GM23248 (cell line): Measurements from ENCODE around the gene GHR. TPM values are rescaled to one million over a fixed set of nuclear protein-coding genes. Genes with fewer than 3 reads are reported as not detected.
A peak's percentile ranks its signal among the peaks of the same experiment; 100 is the strongest.

ENCODE experiments used
- DNase-seq: peaks from one replicate; pipeline ENCODE4 v3.0.0-alpha.2; 2015
- H2AFZ ChIP-seq: fragments of 200-600 bp; sonication (generic); 2 replicates; pipeline ENCODE4 v1.6.1; 2016; ENCODE audit warnings: antibody characterized with exemption
- H3F3A ChIP-seq: fragments of 200-600 bp; sonication (generic); 2 replicates; pipeline ENCODE4 v1.6.1; 2016; ENCODE audit warnings: mild to moderate bottlenecking, antibody characterized with exemption, mixed run types; ENCODE audit not compliant: insufficient read depth
- H3K27ac ChIP-seq: fragments of 200-600 bp; sonication (generic); 2 replicates; pipeline ENCODE4 v1.5.1; 2016; ENCODE audit warnings: mild to moderate bottlenecking
- H3K27me3 ChIP-seq: fragments of 200-600 bp; sonication (generic); replicated peaks from 2 replicates; pipeline ENCODE4 v1.6.1; 2016; ENCODE audit warnings: mild to moderate bottlenecking; ENCODE audit not compliant: insufficient read depth
- H3K36me3 ChIP-seq: fragments of 200-600 bp; sonication (generic); 2 replicates; pipeline ENCODE4 v1.6.1; 2016; ENCODE audit warnings: low read depth, mild to moderate bottlenecking
- H3K4me1 ChIP-seq: fragments of 200-600 bp; sonication (generic); 2 replicates; pipeline ENCODE4 v1.6.1; 2016; ENCODE audit warnings: mild to moderate bottlenecking; ENCODE audit not compliant: insufficient read depth
- H3K4me2 ChIP-seq: fragments of 200-600 bp; sonication (generic); one replicate; pipeline ENCODE4 v1.6.1; 2016; ENCODE audit warnings: mild to moderate bottlenecking; ENCODE audit not compliant: unreplicated experiment
- H3K4me3 ChIP-seq: fragments of 200-600 bp; sonication (generic); 2 replicates; pipeline ENCODE4 v1.5.1; 2016; ENCODE audit warnings: mild to moderate bottlenecking
- H3K79me2 ChIP-seq: fragments of 200-600 bp; sonication (generic); 2 replicates; pipeline ENCODE4 v1.6.1; 2016; ENCODE audit warnings: mild to moderate bottlenecking; ENCODE audit not compliant: insufficient read depth
- H3K9ac ChIP-seq: fragments of 200-600 bp; sonication (generic); 2 replicates; pipeline ENCODE4 v1.6.1; 2016; ENCODE audit warnings: mild to moderate bottlenecking
- H3K9me2 ChIP-seq: fragments of 200-600 bp; sonication (generic); 2 replicates; pipeline ENCODE4 v1.6.1; 2016; ENCODE audit warnings: mixed run types, mild to moderate bottlenecking, moderate library complexity; ENCODE audit not compliant: insufficient read depth
- H3K9me3 ChIP-seq: fragments of 200-600 bp; sonication (generic); one replicate; pipeline ENCODE4 v1.6.1; 2017; ENCODE audit warnings: low read depth
- H4K20me1 ChIP-seq: fragments of 200-600 bp; sonication (generic); 2 replicates; pipeline ENCODE4 v1.6.0; 2016; ENCODE audit not compliant: insufficient read depth
- EZH2 ChIP-seq: fragments of 200-600 bp; sonication (generic); IDR thresholded peaks from 2 replicates; pipeline ENCODE4 v1.6.1; 2018; ENCODE audit warnings: antibody characterized with exemption, mild to moderate bottlenecking; ENCODE audit not compliant: insufficient read depth, poor library complexity, severe bottlenecking
- EZH2phosphoT487 ChIP-seq: fragments of 200-600 bp; sonication (generic); IDR thresholded peaks from 2 replicates; pipeline ENCODE4 v1.6.1; 2018; ENCODE audit warnings: antibody characterized with exemption, moderate library complexity, mild to moderate bottlenecking, low read depth; ENCODE audit not compliant: insufficient read depth
- whole genome bisulfite sequencing, 2 experiments: methylation state at CpG; one replicate each; pipeline ENCODE4 v1.1.6; 2015 to 2017; ENCODE audit warnings: low lambda C conversion rate in 2 of 2, low coverage in 1 of 2; ENCODE audit errors: missing lambda C conversion rate in 2 of 2; 5-methylcytosine and 5-hydroxymethylcytosine counted together
- in situ Hi-C: fragments of 300-500 bp; cut with MboI; formaldehyde crosslinking; loops from 2 replicates; pipeline ENCODE4 v1.15.0; 2020
- polyA plus RNA-seq: library from polyadenylated mRNA; unstranded; fragments of >200 nt; fragmentation: Nextera tagmentation; extraction: Ambion mirVana; gene quantifications from 2 replicates; pipeline ENCODE4 v1.2.1, GENCODE V29; 2016
- total RNA-seq: library from RNA; depleted of rRNA; stranded (reverse); fragments of >200 nt; shearing (Covaris generic); gene quantifications from 2 replicates; pipeline ENCODE4 v1.2.3, GENCODE V29; 2014

The GHR gene
- total and polyA plus RNA-seq, 2 experiments from 2014 or later: 0.64 to 1.5 TPM

DNA sequence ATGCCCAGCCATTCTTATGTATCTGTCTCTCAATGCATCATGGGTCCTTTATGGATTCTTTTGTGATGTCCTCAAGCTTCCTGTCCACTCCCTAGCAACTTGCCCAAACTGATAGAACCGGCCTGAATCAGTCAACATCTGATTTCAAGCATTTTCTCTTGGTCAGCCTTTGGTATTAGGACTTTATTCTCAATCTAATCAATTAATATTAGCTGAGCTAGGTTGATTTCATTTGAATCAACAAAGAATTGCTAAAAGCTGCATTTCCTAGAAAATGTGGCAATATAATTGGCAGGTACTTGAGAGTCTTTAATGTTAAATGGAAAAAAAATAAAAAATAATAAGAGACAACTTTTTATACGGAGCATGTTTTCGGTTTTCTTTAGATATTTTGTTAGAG lies 121.8 kb downstream of the GHR start:
- TF ChIP-seq EZH2: no peak
- TF ChIP-seq EZH2phosphoT487: no peak
- WGBS, 2 experiments: 79 to 87% methylated on average over 3 of the region's 3 CpGs
- H3K27me3 ChIP-seq: peaks cover 5% of the 10 kb centered on the region
- H3K9me3 ChIP-seq: no peaks in the 10 kb centered on the region
- no peak overlapping the region for H3K27ac ChIP-seq
- no peaks in the 10 kb centered on the region for H3K79me2 ChIP-seq
- H3K9ac ChIP-seq: no peak overlapping the region
- no peak for DNase-seq
- H3K4me1 ChIP-seq: peaks cover 7% of the 10 kb centered on the region; the same call in 1 of the 2 replicates
- H4K20me1 ChIP-seq: peaks cover 6% of the 10 kb centered on the region; the same call in 1 of the 2 replicates
- no peak overlapping the region for H2AFZ ChIP-seq
- H3K4me3 ChIP-seq: no peak overlapping the region
- no peaks in the 10 kb centered on the region for H3K36me3 ChIP-seq
- no peaks in the 10 kb centered on the region for H3F3A ChIP-seq
- in situ Hi-C loops: no loop called here
- H3K9me2 ChIP-seq: no peaks in the 10 kb centered on the region
- H3K4me2 ChIP-seq: no peak overlapping the region

DNA sequence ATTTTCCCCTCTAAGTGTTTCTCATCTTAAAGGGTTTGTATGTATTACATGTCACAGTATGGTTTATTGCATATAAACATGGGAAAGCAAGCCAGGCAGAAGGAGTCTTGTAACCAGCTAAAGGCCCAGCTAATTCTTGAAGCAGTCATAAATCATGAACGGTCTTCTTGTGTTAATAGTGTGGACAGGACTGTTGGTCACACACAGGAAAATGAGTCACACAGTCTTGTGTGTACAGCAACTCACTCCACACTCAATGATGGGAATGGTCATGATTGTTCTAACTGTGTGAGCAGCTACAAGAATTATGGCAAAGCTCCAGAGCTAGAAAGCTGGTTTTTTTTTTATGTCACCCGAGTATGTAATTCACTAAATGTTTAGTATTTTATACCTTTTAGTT lies 123.9 kb downstream of the GHR start:
- Histone ChIP-seq H3K9me2 (no peaks in the 10 kb centered on the region), H3K27ac (no peak overlapping the region), H3K9ac (no peak overlapping the region), H3F3A (no peaks in the 10 kb centered on the region), H3K9me3 (no peaks in the 10 kb centered on the region), H3K4me2 (no peak overlapping the region), H2AFZ (no peak overlapping the region), H3K4me1 (peaks cover 7% of the 10 kb centered on the region; the same call in 1 of the 2 replicates), H3K4me3 (no peak overlapping the region), H3K36me3 (no peaks in the 10 kb centered on the region), H3K27me3 (peaks cover 5% of the 10 kb centered on the region), H4K20me1 (peaks cover 6% of the 10 kb centered on the region; the same call in 1 of the 2 replicates), H3K79me2 (no peaks in the 10 kb centered on the region)
- TF ChIP-seq EZH2phosphoT487 (no peak), EZH2 (no peak)
- in situ Hi-C loops: no loop called here
- 3 to 4% methylated on average over 2 of the region's 2 CpGs for WGBS, 2 experiments
- peak; percentile 62 for DNase-seq

DNA sequence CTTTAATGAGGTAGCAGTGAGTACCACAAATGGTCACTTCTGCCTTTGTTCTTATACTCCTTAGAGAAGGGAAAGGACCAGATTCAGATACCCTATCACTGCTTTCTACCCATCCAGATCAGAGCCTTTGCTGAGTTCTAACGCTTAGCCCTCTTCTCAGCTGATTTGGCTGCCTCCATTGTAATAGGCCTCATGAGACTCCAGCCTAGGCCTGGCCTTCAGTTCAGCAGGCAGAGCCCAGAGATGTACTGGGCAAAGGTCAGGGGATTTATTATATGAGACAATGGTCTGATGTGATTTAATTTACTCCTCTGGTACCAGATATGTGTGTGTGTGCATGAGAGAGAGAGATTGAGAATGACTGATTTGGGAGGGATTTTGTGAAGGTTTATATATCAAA lies 124.7 kb downstream of the GHR start:
- no peak overlapping the region for H3K27ac ChIP-seq
- no peaks in the 10 kb centered on the region for H3F3A ChIP-seq
- no peaks in the 10 kb centered on the region for H3K9me3 ChIP-seq
- H3K4me3 ChIP-seq: no peak overlapping the region
- no peak overlapping the region for H3K4me2 ChIP-seq
- no peak for TF ChIP-seq EZH2
- no peak for TF ChIP-seq EZH2phosphoT487
- H3K36me3 ChIP-seq: no peaks in the 10 kb centered on the region
- H3K9me2 ChIP-seq: no peaks in the 10 kb centered on the region
- no peak for DNase-seq
- WGBS, 2 experiments: 81 to 85% methylated on average over 1 of the region's 1 CpG
- no peaks in the 10 kb centered on the region for H3K79me2 ChIP-seq
- H4K20me1 ChIP-seq: peaks cover 6% of the 10 kb centered on the region; the same call in 1 of the 2 replicates
- H3K27me3 ChIP-seq: peaks cover 5% of the 10 kb centered on the region
- H2AFZ ChIP-seq: no peak overlapping the region
- no peak overlapping the region for H3K9ac ChIP-seq
- peaks cover 7% of the 10 kb centered on the region; the same call in 1 of the 2 replicates for H3K4me1 ChIP-seq
- in situ Hi-C loops: no loop called here

DNA sequence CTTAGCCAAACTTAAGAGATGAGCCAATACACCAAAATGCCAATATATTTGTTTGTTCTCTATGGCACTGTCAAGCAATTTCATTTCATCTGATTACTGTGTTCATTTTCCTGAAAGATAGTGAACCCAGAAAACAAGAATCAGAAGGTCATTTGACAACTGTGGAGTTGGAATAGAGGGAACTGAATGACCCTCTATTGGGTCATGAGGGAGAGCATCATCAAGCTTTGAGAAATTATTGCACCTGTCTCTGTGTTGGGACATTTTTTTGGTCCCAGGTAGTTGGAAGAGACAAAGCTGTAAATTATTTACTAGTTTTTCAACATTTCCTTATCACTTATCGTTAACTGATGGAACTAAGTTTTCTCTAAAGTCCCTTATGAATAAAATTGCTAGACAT lies 129.4 kb downstream of the GHR start:
- H3K4me3 ChIP-seq: no peak overlapping the region
- H3K4me2 ChIP-seq: no peak overlapping the region
- no peaks in the 10 kb centered on the region; the same call in 1 of the 2 replicates for H3K27me3 ChIP-seq
- no peaks in the 10 kb centered on the region for H3K9me2 ChIP-seq
- no peaks in the 10 kb centered on the region for H3K36me3 ChIP-seq
- in situ Hi-C loops: no loop called here
- DNase-seq: no peak
- no peak overlapping the region for H2AFZ ChIP-seq
- no peaks in the 10 kb centered on the region for H3K4me1 ChIP-seq
- no peaks in the 10 kb centered on the region for H3F3A ChIP-seq
- no peaks in the 10 kb centered on the region for H3K79me2 ChIP-seq
- no peaks in the 10 kb centered on the region for H3K9me3 ChIP-seq
- no peaks in the 10 kb centered on the region for H4K20me1 ChIP-seq
- WGBS, 2 experiments: 70 to 88% methylated on average over 1 of the region's 1 CpG
- H3K27ac ChIP-seq: no peak overlapping the region
- H3K9ac ChIP-seq: no peak overlapping the region
- TF ChIP-seq EZH2 (no peak), EZH2phosphoT487 (no peak)

DNA sequence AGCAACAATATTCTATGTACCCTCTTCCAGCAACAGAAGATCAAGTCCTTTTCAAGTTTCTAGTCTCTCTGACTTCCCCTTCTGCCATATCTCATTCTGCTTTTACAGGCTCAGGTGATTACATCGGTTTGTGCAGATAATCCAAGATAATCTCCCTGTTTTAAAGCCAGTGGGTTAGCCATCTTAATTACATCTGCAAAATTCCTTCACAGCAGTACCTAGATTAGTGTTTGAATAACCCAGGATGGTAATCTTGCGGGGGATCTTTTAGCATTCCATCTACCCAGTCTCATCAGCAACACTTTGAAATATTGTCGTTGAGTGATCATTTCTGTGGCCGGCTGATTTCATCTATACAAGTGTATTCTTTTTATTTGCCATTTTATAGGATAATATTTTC lies 130.2 kb downstream of the GHR start:
- in situ Hi-C loops: no loop called here
- H3K9me2 ChIP-seq: no peaks in the 10 kb centered on the region
- H3K4me3 ChIP-seq: no peak overlapping the region
- H3K9ac ChIP-seq: no peak overlapping the region
- no peak for DNase-seq
- H3K36me3 ChIP-seq: no peaks in the 10 kb centered on the region
- no peaks in the 10 kb centered on the region for H3K4me1 ChIP-seq
- H3K27me3 ChIP-seq: no peaks in the 10 kb centered on the region
- no peaks in the 10 kb centered on the region for H3K79me2 ChIP-seq
- 62% methylated on average over 4 of the region's 4 CpGs for WGBS, 2 experiments
- TF ChIP-seq EZH2: no peak
- TF ChIP-seq EZH2phosphoT487: no peak
- no peak overlapping the region for H3K4me2 ChIP-seq
- H3K27ac ChIP-seq: no peak overlapping the region
- no peak overlapping the region for H2AFZ ChIP-seq
- H4K20me1 ChIP-seq: no peaks in the 10 kb centered on the region
- H3F3A ChIP-seq: no peaks in the 10 kb centered on the region
- no peaks in the 10 kb centered on the region for H3K9me3 ChIP-seq
